Activated CD4-positive, alpha-beta T cell treated with anti-CD3 and anti-CD28 coated beads, Interleukin-2, amount 50 U/mL, for 24 hours (primary cell): ENCODE measurements around the gene ZYG11A.

ENCODE experiments used
- DNase-seq, 2 donors: peaks; one replicate each; pipeline ENCODE4 v3.0.0-alpha.2; 2020; ENCODE audit warnings: low read depth in 1 of 2, low spot score in 1 of 2

ZYG11A gene

DNA sequence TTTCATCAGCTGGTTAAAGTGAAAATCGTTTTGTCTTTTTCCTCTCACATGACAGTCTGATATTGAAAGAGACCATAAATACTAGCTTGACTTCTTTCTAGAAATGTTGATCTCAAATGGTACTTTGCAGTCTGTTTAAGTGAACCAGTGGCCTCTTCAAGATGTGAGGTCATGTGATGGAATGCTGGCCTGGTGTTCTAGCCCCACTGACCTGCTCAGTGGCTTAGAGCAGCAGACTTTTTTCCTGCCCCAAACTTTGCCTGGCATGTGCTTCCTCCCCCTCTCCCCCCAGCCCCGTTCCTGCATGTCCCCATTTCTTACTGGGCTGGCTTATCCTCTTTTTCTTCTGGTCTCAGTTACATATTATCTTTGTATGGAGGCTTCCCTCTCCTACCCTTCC is 34.3 kb downstream of the ZYG11A start:
- no peak for DNase-seq

DNA sequence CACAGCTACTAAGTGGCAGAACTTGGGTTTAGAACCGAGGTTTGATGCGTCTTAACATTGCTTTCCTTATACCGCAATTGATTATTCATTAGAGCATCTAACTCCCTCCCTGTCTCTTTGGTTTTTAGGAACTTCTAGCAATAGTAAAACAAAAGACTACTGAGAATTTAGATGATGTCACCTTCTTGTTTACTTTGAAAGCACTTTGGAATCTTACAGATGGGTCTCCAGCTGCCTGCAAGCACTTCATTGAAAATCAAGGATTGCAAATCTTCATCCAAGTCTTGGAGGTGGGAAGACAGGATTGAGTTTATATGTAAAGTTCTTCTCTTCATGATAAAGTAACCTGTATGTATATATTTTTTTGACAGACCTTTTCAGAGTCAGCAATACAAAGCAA is 35.0 kb downstream of the ZYG11A start:
- no peak for DNase-seq

DNA sequence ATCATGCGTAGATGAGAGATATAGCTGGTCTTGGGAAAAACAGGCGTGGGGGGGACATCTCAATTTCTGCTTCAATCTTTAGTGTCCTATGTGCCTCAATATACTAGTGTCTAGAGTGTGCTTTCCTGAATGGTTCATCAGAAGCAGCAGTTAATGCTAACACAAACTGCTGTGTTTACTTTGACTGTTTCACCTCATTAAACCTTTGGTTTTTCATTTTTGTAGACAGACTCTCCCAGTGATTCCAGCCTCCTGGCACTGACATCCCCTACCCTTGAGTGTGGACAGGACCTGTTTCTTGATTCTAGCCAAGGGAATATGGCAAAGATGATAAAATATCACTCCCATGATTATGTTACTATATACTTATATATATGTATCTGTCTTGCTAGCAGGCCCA is 37.6 kb downstream of the ZYG11A start:
- no peak for DNase-seq

DNA sequence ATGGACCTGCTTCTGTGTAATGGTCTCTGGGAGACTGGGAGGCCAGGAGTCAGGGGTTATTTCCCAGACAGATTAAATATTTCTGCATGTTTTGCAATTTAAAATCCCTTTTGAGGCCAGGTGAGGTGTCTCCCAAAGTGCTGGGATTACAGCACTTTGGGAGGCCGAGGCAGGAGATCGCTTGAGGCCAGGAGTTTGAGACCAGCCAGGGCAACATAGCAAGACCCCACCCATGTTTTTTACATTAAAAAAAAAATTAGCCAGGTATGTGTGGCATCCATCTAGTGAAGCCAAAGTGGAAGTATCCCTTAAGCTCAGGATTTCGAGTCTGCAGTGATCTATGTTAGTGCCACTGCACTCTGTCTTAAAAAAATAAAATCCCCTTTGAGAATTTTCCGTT is 44.9 kb downstream of the ZYG11A start:
- DNase-seq, result no peak

DNA sequence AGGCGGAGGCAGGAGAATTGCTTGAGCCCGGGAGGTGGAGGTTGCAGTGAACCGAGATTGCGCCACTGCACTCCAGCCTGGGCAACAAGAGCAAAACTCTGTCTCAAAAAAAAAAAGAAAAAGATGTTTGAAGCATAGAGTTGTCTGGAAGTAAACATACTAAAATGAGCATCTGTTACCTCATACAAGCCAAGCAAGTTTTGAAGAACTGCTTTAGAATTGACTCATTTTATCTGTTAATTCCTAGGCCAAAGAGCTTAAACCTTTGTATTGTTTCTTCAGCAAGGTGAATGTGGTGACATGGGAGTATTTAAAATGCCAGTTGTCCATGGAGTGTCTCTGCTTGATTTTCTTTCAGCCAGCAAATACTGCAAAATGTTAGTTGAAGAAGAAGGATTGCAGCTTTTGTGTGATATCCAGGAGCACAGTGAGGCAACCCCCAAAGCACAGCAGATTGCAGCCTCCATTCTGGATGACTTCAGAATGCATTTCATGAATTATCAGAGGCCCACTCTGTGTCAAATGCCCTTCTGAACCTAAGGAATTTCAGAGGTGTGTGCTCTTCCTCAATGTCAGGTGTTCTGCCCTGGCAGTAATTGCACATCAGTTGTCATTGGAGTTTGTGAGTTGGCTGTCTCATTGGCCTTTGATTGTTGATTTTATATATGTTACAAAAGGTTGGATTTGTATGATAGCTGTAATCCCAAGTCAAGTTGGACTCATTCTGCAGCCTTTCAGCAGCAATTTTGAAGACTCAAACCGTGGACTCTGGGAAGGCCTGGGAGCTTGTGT is 50.1 kb downstream of the ZYG11A start:
- DNase-seq, result no peak

DNA sequence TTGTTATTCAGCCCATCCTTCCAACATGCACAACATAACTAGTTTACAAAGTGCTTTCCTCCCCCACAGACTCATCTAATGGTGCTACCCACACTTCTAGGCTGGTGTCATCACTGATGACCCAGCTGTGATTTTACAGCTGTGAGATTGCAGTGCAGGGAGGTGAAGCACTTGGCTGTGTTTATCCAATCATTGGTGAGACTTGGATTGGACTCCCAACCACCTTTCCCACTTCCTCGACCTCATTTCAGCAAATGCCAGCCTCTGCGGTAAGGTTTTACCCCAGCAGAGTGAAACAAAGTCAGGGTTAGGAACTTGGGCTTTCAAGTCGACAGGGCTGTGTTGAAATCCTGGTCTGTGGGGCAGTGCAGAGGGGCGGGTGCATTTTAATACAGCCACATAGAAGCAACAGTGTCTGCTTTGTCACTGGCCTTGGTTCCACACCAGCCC is 56.9 kb downstream of the ZYG11A start:
- DNase-seq, result no peak

DNA sequence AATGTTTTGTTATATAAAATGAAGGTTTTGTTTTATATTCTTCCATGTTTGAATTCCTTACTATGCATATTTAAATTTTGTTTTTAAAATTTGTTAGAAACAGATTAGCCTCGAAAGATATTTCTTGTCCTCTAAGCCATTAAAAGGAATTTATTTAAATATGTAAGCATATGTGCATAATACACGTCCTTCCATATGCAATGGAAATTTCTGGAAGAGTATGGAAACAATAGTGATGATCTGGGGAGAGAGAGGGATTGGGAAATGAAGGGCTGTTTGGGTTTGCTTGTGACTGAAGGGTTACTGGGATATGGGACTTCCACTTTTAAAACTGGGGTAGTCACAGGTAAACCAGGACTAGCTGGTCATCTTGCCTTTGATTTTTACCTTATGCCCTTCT is 57.8 kb downstream of the ZYG11A start:
- DNase-seq, result no peak

DNA sequence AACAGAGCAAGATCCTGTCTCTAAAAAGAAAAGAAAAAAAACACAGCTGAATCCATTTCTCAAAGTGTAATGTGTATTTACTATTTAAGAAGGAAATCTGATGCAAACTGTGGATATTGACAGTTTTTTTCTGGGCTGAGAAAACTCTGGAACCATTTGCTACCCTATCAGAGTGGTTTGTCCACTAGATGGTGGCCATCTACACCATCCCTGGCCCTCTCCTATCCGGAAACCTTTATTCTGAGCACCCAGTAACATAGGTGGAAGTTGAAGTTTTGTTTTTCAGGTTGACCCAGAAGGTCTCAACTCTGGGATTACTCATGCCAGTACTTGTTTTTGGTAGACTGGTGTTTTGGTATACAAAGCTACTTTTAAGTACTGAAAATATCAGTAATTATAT is 58.8 kb downstream of the ZYG11A start:
- no peak for DNase-seq

DNA sequence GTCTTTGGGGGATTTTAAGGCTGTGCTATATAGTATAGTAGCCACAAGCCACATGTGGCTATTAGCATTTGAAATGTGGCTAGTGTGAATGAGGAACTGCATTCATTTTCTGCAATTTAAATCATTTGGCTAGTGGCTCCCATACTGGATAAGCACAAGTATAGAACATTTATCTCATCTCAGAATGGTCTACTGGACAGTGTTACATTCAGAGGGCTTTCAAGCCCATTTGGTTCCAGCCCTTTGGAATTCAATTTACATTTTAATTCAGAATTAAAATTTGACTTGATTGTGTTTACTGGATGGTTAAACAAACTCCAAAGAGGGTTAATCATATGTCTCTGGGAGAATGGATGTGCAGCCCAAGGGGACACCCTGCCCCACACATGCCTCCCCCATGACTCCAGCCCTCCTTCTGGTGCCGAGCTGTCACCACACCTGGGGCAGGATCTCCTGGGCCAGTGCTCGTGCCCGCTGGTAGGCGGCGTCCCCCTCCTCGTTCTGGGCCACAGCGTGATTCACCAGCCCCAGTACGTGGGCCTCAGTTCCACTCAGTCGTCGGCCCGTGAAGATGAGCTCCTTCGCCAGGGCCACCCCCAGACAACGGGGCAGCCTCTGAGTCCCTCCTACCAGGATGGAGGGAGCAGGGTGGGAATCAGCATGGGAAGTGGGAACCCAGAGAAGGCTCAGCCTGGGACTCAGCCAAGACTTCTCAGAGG is 61.8 kb downstream of the ZYG11A start:
- no peak for DNase-seq

DNA sequence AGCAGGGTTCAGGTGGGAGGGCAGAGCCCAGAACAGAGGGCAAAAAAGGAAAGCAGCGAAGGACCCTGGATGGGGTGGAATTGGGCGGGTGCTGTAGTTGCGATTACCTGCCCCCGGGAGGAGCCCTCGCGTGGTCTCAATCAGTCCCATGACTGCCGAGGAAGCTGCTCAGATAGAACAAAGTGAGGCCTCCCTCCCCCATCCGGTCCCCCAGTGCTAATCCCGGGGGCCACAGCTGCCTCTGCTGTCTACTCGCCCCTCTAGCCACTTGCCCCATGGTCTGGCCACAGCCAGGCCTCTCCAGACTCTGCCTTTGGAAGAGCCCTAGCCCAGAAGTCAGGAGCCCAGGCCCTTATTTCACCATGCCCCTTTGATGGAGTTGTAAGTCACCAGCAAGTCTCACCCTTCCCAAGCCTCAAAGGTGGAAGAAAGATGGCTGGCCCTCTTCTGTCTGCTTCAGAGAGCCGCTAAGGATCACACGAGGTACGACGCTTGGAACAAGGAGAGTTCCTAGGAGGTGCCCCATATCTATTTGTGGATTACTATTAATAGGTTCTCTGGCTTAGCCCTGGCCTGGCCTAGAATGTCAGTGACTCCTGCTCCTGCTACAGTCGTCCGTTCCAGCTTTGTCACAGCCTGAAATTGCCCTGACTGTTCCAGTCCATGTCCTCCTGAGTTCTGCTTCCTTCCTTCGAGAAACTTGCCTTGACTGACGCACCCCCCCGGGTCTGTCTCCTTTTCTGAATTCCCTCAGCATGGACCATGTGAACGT is 62.6 kb downstream of the ZYG11A start:
- DNase-seq, result no peak

DNA sequence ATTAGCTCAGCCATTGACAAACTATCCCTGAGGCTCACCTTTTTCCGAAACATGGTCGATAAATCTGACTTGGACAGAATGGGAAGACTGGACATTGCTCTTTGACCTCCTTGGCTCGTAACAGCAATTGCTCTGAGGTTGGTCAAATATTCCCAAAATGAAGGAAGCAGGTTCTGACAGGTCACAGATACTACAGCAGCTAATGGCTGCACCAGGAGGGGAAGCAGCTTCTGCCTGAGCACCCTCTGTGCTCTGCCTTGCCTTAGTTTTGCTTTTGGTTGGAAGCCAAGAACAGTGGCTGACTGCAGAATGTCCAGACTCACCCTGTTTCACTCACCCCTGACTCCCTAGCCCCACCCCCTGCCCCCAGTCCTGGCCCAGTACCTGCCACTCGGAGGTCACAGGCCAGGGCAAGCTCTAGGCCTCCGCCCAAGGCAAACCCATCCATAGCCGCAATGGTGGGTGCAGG is 63.6 kb downstream of the ZYG11A start:
- no peak for DNase-seq

DNA sequence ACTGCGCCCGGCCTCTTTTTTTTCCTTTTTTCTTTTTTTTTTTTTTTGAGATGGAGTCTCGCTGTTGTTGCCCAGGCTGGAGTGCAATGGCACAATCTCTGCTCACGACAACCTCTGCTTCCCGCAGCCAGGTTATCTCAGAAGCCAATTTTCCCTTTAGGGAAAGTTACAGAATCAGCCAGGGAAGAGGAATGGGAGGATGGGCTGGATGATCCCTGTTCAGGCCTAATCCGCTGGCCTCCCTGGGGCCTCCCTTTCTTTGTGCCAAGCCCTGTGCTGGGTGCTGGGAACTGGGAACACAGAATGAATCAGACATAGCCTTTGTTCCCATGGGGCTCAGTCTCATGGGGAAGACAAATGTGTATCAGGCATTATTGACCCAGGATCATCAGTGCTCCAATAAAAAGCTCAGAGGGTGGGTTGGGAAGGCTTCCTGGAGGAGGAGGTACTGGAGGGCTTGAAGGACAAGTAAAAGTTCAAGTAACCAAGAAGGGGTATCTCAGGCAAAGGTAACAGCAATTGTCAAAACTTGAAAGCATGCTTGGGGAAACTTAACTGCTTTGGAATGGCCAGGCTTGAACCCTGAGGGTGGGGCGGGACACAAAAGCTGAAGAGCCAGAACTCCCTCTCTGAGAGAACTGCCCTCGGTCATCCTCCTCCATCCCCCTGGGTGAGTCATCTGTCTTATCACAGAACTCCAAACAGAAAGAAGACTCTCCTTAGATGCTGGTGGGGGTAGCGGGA is 64.7 kb downstream of the ZYG11A start:
- DNase-seq, result no peak

DNA sequence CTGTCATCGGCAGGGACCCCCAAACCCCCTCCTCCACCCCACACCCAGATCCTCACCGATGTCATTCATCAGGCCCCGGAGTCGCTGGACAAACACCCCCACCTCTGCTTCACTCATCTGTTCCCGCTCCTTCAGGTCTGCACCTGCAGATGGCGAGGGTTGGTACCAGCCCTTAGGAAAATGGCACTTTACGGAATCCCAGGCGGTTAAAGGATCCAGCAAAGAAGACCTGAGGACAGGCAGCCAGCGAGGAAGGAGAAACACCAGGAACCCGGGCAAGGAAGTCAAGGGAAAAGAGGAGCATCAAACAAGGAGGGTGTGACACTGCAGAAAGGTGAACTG is 65.2 kb downstream of the ZYG11A start:
- DNase-seq, result no peak

DNA sequence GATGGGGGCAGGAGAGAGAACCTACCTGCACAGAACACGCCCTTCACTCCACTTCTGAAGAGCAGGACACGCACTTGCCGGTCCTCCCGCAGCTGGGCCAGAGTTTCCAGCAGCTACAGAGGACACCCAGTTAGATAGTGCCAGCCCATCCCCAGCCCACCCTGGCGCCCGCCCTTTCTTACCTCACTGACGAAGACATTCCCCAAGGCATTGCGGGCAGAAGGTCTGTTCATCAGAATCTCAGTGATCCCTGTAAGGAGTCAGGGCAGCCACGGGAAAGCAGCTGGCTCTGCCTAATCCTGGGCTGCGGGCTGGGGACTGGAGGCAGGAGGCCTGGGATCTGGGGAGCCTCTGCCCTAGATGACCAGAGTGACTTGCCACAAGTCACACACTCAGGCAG is 69.0 kb downstream of the ZYG11A start:
- no peak for DNase-seq

DNA sequence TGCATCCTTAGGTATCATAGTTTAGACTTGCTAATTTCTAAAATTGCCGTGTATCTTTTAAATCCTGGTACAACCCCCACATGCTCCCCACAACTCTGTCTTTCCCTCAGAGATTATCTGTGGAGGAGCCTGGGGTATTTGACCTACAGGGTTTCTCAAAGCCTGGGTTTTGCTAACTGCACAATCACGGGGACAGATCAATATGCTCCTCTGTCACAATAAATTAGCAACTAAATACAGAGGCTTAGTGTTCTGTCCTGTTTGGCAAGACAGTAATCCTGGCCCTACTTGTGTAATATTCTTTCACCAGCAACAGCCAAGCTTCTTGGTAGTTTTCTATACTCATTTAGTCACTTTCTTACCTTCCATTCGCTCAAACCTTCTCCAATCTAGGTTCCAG is 70.5 kb downstream of the ZYG11A start:
- DNase-seq, result no peak

DNA sequence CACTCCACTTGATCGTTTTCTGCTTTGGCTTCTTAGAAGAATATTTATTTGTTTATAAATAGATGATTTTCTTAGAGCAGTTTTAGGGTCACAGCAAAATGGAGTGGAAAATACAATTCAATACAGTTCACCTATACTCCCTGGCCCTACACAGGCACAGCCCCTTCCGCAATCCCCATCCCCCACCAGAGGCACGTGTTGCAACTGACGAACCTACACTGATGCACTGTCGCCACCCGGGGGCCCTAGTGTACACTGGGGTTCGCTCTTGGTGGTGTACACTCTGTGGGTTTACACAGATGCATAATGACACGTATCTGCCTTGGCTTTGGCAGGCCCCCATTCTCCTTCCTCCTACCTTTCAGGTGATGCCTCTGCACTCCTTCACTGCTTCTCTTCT is 71.0 kb downstream of the ZYG11A start:
- DNase-seq, result no peak

DNA sequence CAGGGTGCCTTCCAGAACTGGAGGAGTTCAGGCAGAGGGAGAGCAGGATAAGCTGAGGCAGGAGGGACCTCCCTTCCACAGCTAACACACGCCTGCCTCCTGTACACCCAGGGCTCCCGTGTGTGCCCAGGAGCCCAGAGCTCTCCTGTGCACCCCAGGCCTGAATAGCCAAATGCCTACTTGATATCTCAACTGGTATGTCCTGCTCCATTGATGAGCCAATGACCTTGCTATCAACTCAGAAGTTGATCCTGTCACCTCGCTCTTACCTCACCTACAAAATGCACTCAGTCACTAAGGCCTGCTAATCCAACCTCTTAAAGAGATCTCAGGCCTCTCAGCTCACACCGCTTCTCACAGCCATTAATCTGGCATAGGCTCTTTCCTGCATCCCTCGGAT is 71.9 kb downstream of the ZYG11A start:
- no peak for DNase-seq

DNA sequence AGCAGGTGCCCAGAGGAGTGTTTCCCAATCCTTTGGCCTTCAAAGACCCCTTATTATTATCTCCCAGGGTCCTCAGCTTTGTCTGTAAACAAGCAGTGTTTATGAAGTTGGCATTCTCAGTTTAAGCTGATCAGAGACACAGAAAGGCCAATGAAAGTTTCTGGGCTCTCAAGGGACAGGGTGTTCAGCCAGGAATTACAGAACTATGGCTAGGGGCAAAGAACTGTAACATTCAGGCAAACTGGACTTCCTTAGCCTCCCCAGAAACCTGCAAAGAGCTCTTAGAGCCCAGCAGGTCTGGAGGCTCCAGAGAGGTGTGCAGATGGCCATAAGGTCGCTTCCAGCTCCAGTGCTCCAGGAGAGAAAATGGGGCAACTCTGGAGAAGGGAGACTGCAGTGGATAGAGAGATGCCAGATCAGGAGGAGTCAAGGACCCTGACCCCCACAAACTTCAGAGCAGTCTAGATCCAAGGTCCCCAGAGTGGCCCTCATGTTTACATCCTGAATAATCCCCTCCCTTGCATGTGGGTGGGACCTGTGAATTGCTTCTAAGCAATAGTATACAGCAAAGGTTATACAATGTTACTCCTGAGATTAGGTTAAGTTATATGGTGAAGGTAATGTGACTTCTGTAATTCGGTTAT is 72.8 kb downstream of the ZYG11A start:
- DNase-seq, result no peak

DNA sequence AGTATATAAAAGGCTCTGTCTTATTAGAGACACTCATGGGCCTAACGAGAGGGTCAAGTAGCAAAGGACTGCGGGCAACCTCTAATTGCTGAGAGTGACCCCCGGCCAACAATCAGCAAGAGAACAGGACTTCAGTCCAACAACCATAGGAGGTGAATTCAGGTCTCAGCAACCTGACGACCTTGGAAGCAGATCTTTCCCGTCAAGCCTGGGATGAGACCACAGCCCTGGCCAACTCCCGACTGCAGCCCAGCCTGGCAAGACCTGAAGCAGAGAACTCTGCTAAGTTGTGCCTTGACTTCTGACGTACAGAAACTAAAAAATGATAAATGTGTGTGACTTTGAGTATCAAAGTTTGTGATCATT is 73.3 kb downstream of the ZYG11A start:
- no peak for DNase-seq

DNA sequence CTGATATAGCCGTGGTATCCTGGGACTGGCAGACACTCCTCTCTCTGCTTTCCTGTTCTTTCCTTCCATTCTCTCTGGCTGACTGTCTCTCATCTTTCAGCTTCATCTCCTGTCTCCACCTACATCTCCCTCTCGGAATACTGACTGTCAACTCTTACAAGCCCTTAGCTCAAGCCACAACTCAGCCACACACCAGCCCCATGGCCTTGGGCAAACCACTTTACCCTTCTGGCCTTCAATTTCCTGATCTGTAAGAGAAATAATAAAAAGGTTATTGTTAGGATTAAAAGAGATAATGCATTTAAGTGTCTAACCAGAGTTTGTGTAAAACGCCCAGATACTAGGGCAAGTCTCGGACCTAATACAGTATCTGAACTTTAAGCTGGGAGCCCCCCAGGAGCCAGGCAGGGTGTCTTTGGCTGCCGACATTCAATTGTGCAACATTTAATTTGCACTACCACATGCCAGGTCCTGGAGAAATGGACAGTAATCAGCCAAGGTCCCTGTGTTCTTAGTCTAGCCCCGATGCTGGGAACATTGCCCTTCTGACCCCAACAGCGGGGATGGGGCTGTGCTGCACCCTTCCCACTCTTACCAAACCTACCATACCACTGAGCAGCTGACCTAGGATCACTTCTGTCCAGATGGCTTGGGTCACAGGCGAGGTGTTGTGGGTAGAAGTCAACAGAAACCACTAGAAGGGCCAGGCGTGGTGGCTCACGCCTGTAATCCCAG is 73.8 kb downstream of the ZYG11A start:
- no peak for DNase-seq
